ENCODE measurements around the gene MACROD2.

DNA sequence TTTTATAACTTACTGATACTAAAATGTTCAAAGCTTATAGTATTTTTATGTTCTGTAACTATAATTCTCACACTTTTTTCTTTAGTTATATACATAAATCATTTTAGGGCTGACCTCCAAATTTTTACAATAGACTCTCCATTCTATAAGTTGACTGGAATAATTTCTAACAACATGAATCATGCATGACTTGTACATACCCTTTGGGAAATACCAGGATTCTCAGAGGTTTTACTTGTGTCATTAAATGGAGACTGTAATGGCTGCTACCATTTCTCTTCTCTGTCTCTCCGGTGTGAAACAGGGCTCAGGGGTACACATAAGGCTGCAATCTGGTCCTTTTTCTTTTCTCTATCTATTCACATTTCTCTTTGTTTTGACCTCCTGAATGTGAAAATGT is 564.3 kb downstream of the MACROD2 start:
- TF ChIP-seq, protein P1, sequence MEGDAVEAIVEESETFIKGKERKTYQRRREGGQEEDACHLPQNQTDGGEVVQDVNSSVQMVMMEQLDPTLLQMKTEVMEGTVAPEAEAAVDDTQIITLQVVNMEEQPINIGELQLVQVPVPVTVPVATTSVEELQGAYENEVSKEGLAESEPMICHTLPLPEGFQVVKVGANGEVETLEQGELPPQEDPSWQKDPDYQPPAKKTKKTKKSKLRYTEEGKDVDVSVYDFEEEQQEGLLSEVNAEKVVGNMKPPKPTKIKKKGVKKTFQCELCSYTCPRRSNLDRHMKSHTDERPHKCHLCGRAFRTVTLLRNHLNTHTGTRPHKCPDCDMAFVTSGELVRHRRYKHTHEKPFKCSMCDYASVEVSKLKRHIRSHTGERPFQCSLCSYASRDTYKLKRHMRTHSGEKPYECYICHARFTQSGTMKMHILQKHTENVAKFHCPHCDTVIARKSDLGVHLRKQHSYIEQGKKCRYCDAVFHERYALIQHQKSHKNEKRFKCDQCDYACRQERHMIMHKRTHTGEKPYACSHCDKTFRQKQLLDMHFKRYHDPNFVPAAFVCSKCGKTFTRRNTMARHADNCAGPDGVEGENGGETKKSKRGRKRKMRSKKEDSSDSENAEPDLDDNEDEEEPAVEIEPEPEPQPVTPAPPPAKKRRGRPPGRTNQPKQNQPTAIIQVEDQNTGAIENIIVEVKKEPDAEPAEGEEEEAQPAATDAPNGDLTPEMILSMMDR (conservative IDR thresholded peaks at IDR 0.05; ENCODE audit: low read depth, low read length) = no peak
- no peak for TF ChIP-seq EZH2 (IDR thresholded peaks at IDR 0.05; ENCODE audit: borderline replicate concordance, low read depth, low read length, poor library complexity, severe bottlenecking)
